ENCODE results near the gene BCKDHB.
"Not testable (repeated sequence)": the region's sequence is repeated elsewhere in the genome, so short reads cannot be mapped to it uniquely, and the experiment has no call there.

Gene BCKDHB

DNA sequence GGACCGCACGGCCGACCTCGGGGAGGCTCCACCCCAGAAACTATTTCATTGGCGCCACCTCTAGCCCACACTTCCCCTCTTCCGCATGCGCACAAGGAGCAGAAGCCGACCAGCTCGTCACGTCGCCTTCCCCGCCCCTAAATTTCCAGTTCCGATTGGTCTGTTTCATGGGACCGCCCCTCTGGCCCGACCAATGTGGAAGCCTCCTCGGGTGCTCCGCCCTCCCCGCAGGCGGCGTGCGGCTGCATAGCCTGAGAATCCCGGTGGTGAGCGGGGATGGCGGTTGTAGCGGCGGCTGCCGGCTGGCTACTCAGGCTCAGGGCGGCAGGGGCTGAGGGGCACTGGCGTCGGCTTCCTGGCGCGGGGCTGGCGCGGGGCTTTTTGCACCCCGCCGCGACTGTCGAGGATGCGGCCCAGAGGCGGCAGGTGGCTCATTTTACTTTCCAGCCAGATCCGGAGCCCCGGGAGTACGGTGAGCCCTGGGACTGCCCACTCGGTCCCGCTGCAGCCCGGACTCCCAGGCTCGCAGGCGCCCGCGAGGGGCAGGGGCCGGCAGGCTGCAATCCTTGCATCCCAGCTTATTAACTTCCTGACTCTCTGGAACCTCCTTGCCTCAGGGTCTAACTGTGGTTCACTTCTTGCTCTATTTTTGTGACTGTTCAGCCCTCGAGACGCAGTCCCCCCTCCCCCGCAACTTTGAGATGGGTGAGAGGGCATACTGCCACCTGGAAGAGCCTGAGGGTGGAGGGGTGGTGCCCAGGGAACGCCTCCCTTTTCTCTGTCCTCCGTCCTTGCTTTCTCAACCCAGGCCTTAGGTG lies at the start of gene BCKDHB:
Gene BCKDHB, plus strand, starts transcription at position 254 of the 818 bp plus-strand sequence. Its CDS starts 23 bp downstream, at position 277.
- peak; percentile 95 for DNase-seq

DNA sequence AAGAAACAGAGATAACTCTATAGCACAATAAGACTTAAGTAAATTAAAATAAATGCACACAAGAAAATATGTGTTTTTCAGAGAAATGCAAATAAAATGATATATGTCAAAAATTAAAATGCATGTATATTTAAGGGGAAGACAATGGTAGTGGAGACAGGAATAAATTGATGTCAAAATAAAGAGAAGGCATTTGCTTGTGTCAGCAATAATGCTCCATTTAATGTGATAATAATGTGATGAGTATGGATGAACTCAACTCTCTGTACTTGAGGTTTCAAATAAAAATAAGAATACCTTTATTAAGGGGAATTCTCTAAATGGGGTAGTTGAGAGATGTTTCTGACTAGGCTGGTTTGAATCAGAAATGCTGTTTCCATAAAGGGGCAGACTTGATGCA lies 45.7 kb upstream of the BCKDHB start:
- DNase-seq = no peak

DNA sequence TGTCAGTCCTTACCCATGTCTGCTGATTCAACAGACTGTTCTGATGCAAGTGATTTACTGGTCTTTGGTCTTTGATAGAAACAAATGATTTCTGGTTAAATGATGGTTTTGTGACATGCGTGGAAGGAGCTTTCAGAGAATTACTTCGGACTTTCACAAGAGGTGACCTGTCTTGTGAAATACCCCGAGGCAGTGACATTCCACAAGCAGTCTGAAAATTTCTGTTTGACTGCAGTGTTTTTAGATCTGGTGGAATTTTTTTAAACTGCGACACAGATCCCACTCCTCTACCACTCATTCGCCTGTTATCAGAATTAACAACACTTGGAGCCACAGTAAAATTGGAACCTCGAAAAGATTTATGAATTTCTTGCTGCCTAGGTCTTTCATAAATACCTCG lies 38.3 kb upstream of the BCKDHB start:
- not testable (repeated sequence) for DNase-seq

GRCh38 chr6:80070431-80070830 lies 36.0 kb upstream of the BCKDHB start:
- DNase-seq = not testable (repeated sequence)

DNA sequence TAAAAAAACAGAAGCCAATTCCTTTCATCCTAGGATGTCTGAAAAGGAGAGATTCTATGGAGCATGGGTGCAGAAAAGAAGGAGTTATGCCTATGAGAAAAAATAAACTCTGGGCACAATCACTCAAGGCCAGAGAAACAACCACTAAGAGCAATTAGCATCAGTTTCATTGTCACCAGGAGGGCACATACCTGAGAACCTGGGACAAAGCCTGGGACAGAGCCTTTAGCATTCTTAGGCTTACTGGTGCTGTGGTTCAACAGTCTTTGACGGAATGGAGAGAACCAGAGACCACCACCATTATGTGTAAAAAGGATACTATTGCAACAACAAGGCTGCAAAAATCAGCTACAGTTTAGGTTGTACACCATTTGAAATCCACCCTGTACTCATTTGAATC lies 29.4 kb upstream of the BCKDHB start:
- DNase-seq = no peak

DNA sequence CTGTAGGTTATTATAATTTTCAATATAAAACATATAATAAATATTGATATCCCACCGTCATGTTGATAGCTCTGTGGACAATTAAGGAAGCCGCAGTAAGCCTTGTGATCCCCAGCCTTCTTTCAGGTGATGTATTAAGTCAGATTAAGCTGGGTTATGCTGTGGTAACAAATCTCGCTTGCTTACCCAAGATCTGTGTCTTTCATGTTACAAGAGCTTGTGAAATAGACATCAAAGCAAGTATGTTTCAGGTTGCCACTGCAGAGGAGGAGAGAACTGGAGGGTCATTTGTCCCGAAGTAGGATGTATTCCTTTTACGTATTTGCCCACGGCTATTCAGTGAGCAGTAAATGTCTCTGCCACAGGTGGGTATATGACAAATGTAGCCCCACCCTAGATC lies 17.8 kb upstream of the BCKDHB start:
- DNase-seq = no peak

- DNase-seq = no peak
These were observed 15.0 kb upstream of the BCKDHB start for GRCh38 chr6:80091506-80091905.

DNA sequence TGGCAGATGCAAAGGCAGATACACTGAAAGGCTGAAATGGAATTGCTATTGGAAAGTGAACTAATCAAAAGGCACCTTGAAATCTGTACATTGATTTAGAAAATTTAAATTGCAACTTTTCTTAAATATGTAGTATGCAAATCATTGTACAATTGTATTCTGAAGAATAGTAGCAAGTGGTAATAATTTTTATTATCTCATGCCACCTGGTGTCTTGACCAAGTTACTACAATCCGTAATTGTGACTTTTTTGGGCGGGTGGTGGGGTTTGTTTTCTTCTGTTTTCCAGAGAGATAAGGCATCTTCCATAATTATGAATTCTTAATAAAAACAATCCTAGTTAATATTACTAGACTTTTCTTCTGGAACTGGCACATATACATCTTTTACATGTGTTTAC lies 12.5 kb upstream of the BCKDHB start:
- DNase-seq = no peak

GRCh38 chr6:80095600-80095999 lies 10.9 kb upstream of the BCKDHB start:
- no peak for DNase-seq

DNA sequence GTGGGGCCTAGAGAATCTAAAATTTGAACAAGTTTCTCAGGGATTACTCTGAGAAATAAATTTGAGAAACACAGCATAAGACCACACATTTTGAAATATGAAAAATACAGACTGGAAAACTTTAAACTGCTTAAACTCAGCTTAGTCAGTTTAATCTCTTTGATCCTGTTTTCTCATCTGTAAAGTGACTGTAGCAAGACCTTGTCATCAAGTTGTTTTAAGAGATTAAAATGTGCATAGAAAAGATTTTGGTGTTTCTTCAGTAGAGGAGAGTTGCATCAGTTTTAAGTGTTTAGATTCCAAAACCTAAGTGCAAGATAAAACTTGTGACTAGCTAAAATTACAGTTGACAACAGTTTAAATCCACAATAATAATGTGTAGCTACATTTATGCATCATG lies 8.1 kb upstream of the BCKDHB start:
- no peak for DNase-seq

GRCh38 chr6:80104520-80104919 lies 2.0 kb upstream of the BCKDHB start:
- no peak for DNase-seq

- DNase-seq = no peak
These were observed 476 bp upstream of the BCKDHB start for GRCh38 chr6:80105972-80106417.

DNA sequence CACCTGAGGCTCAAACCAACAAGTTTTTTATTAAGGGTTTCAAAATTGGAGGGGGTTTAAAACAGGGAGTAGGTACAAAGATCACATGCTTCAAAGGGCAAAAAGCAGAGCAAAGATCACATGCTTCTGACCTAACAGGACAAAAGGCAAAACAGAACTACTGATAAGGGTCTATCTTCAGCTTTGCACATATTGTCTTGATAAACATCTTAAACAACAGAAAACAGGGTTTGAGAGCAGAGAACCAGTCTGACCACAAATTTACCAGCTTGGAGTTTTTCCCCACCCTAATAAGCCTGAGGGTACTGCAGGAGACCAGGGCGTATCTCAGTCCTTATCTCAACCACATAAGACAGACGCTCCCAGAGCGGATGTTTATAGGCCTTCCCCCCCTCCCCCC lies 16.1 kb downstream of the BCKDHB start:
- not testable (repeated sequence) for DNase-seq

- no peak for DNase-seq
These were observed 20.3 kb downstream of the BCKDHB start for GRCh38 chr6:80126657-80127345.

DNA sequence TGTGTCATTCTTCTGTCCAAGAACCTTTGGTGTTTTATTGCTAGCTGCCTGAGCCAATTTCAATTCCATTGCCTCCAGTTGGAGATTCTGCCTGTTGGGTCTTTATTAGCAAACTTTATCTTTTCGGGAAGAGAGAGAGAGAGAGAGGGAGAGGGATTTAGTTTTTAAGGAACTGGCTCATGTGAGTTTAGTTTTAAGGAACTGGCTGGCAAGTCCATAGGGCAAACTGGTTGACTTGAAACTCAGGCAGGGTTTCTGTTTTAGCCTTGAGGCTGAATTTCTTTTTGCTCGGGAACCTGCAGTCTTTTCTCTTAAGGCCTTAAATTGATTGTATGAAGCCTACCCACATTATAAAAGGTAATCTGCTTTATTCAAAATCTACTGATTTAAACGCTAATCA lies 23.0 kb downstream of the BCKDHB start:
- no peak for DNase-seq

- no peak for DNase-seq
These were observed 26.5 kb downstream of the BCKDHB start for GRCh38 chr6:80133020-80133419.

- no peak for DNase-seq
These were observed 27.6 kb downstream of the BCKDHB start for GRCh38 chr6:80134065-80134464.

GRCh38 chr6:80142586-80142985 lies 36.1 kb downstream of the BCKDHB start:
- DNase-seq = no peak

GRCh38 chr6:80143419-80143937 lies 37.0 kb downstream of the BCKDHB start:
- DNase-seq = no peak

DNA sequence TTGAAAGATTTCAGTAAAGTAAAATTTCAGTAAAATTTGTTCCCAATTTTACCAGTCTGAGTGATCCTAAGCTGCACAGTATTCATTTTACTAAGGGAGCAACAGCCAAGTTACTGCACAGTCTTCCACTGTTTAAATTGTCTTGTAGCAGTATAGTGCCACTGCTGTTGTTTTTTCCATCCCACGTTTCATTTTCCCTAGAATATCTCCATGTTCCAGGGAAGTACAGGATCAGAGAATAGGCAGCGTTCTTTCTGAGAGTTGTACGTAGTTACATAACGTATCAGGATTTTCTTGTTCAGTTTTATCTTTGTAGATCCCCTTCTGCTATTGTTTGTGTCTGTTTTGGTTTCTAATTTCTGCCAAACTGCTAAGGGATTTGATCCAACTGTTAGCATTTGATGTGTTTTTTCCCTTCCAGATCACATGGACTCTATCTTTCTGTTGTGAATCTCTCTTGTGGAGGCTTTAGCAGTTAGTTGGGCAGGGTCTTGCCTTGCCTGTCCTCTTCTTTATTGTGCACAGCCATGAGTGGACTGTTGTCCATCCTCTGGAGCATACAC lies 38.4 kb downstream of the BCKDHB start:
- no peak for DNase-seq

DNA sequence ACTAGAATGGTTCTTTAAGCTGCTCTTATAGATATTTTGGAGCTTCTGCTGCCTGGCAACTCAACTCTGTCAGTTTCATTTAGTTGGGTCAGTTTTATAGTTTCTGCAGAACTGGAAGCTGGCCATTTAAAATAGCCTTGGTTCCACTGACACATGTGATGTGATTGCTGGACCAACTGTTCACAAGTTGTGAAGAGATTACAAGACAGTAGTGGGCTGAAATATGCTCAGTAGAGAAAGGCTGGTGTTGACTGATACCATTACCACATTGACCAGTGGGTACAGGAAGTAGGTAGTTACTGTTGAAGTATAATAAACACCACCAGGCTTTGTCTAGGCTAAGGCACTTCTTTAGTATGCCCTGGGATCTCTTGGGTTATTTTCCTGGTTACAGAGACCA lies 39.0 kb downstream of the BCKDHB start:
- no peak for DNase-seq

GRCh38 chr6:80145921-80146320 lies 39.5 kb downstream of the BCKDHB start:
- no peak for DNase-seq

DNA sequence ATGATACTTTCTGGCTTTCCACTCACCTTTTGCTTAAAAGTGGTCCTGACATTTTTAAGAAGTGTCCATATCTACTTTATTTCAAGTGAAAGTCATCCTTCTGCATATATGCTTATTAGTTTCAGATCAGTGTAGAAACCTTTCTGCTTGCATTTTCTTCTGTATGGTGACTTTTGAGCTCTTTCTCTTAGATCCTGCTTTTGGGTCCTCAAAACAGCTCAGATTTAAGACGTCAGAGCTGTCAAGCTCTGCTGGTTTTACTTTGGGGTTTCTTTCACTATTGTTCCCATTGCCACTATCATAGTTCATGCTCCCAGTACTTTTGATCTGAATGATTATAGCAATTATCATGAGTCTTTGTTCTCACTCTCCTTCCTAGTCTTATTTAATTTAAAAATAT lies 41.7 kb downstream of the BCKDHB start:
- no peak for DNase-seq

GRCh38 chr6:80151635-80152034 lies 45.2 kb downstream of the BCKDHB start:
- no peak for DNase-seq
